A549 (cell line): ENCODE data around the gene LIPA. TPM values are rescaled to one million over a fixed set of nuclear protein-coding genes. Genes with fewer than 3 reads are reported as not detected.

Source experiments
- ATAC-seq, 2 experiments: fragments of 200-7000 bp in 1 of 2; fragments of >200 bp in 1 of 2; cut with Nextera tagmentation in 1 of 2; cut with Tn5 transposase in 1 of 2; 3 replicates each; pipeline versions ENCODE4 v1.8.0 to v1.9.1; 2018 to 2020; ENCODE audit warnings: mild to moderate bottlenecking in 1 of 2, moderate library complexity in 1 of 2
- CTCF ChIA-PET: fragments of 300-600 bp; sonication (Branson Sonifier 250); formaldehyde crosslinking; extraction: SDS; loops from one replicate; lab custom pipeline; 2021; ENCODE audit warnings: antibody characterized with exemption, inconsistent platforms; lab: Yijun Ruan, JAX
- POLR2A ChIA-PET: fragments of 350-600 bp; formaldehyde crosslinking; extraction: SDS; loops from one replicate; lab custom pipeline; 2021; ENCODE audit warnings: antibody characterized with exemption, inconsistent platforms; lab: Yijun Ruan, JAX
- DNase-seq, 2 experiments: peaks; one replicate each; pipeline versions ENCODE4 v3.0.0 to v3.0.0-alpha.2; 2011 to 2016; ENCODE audit warnings: low read depth in 1 of 2, low spot score in 1 of 2
- FAIRE-seq: peaks from 2 replicates; lab custom pipeline; 2011; peaks lifted over from hg19 to GRCh38; lab: Jason Lieb, UNC
- H3K27ac ChIP-seq, 2 experiments: fragments of >200 bp; sonication (Bioruptor Twin); formaldehyde crosslinking; 3 replicates each; pipeline ENCODE4 v1.5.1; 2016 to 2017
- H3K4me1 ChIP-seq: fragments of >200 bp; sonication (Bioruptor Twin); formaldehyde crosslinking; 3 replicates; pipeline ENCODE4 v1.6.1; 2016
- H3K4me2 ChIP-seq: fragments of >200 bp; sonication (Bioruptor Twin); formaldehyde crosslinking; 3 replicates; pipeline ENCODE4 v1.6.1; 2016
- H3K4me3 ChIP-seq: fragments of >200 bp; sonication (Bioruptor Twin); formaldehyde crosslinking; 3 replicates; pipeline ENCODE4 v1.5.1; 2016
- H3K9me3 ChIP-seq: fragments of >200 bp; sonication (Bioruptor Twin); formaldehyde crosslinking; 3 replicates; pipeline ENCODE4 v1.6.1; 2016
- CBX2 ChIP-seq: fragments of 200-600 bp; sonication (generic); IDR thresholded peaks from 2 replicates; pipeline ENCODE4 v1.6.1; 2016; ENCODE audit warnings: low read depth, mild to moderate bottlenecking, borderline replicate concordance
- CBX8 ChIP-seq: fragments of 200-600 bp; sonication (generic); IDR thresholded peaks from 2 replicates; pipeline ENCODE4 v1.6.1; 2016
- EP300 ChIP-seq, 2 experiments: fragments of >200 bp; sonication (Bioruptor Twin); formaldehyde crosslinking; IDR thresholded peaks; 2 replicates in 1 of 2; 3 replicates in 1 of 2; pipeline ENCODE4 v1.6.1; 2016 to 2017
- FOSB ChIP-seq: fragments of 250-450 bp; sonication (Bioruptor Pico); IDR thresholded peaks from 2 replicates; pipeline ENCODE4 v1.5.0; 2020; ENCODE audit warnings: mild to moderate bottlenecking, moderate library complexity
- FOSL2 ChIP-seq, 2 experiments: fragments of 450-650 bp in 1 of 2; fragments of >200 bp in 1 of 2; sonication (Bioruptor Twin) in 1 of 2; formaldehyde crosslinking; IDR thresholded peaks; 2 replicates each; pipeline versions ENCODE4 v1.5.0 to v1.6.1; 2016 to 2020; ENCODE audit warnings: mild to moderate bottlenecking in 1 of 2, moderate library complexity in 1 of 2
- HOXA7 ChIP-seq: fragments of 250-450 bp; sonication (Bioruptor Pico); IDR thresholded peaks from 2 replicates; pipeline ENCODE4 v1.5.0; 2020; ENCODE audit warnings: mild to moderate bottlenecking, moderate library complexity
- JUN ChIP-seq, 2 experiments: fragments of >200 bp; sonication (Bioruptor Twin); formaldehyde crosslinking; IDR thresholded peaks; 2 replicates in 1 of 2; 3 replicates in 1 of 2; pipeline ENCODE4 v1.6.1; 2016 to 2017
- JUNB ChIP-seq: fragments of >200 bp; sonication (Bioruptor Twin); formaldehyde crosslinking; IDR thresholded peaks from 2 replicates; pipeline ENCODE4 v1.6.1; 2016
- KDM1A ChIP-seq: fragments of 200-600 bp; sonication (generic); IDR thresholded peaks from 2 replicates; pipeline ENCODE4 v1.6.1; 2016; ENCODE audit warnings: low read depth, mild to moderate bottlenecking
- MAFK ChIP-seq: fragments of 450-650 bp; IDR thresholded peaks from 2 replicates; pipeline ENCODE4 v1.6.1; 2014; ENCODE audit not compliant: partially characterized antibody
- MYC ChIP-seq: IDR thresholded peaks from 2 replicates; pipeline ENCODE4 v1.6.1; 2012; ENCODE audit warnings: mild to moderate bottlenecking, inconsistent platforms, low read length, improper control_type of control experiment, borderline replicate concordance
- NPAS2 ChIP-seq: fragments of 250-450 bp; sonication (Bioruptor Pico); IDR thresholded peaks from 2 replicates; pipeline ENCODE4 v1.8.0; 2022; ENCODE audit warnings: mild to moderate bottlenecking, moderate library complexity, borderline replicate concordance
- NR3C1 ChIP-seq: fragments of >200 bp; sonication (Bioruptor Twin); formaldehyde crosslinking; IDR thresholded peaks from 3 replicates; pipeline ENCODE4 v1.6.1; 2017
- RAD21 ChIP-seq, 2 experiments: fragments of >200 bp in 1 of 2; sonication (Bioruptor Twin) in 1 of 2; formaldehyde crosslinking in 1 of 2; IDR thresholded peaks in 1 of 2; conservative IDR thresholded peaks in 1 of 2; 2 replicates in 1 of 2; 3 replicates in 1 of 2; pipeline ENCODE4 v1.6.1; 2012 to 2018; ENCODE audit warnings: inconsistent platforms in 1 of 2
- RARB ChIP-seq: fragments of 250-450 bp; sonication (Bioruptor Pico); IDR thresholded peaks from 2 replicates; pipeline ENCODE4 v1.8.0; 2021; ENCODE audit warnings: mild to moderate bottlenecking, moderate library complexity
- SMC3 ChIP-seq: fragments of >200 bp; sonication (Bioruptor Twin); formaldehyde crosslinking; IDR thresholded peaks from 3 replicates; pipeline ENCODE4 v1.6.1; 2018; ENCODE audit warnings: inconsistent platforms
- TFCP2L1 ChIP-seq: fragments of 250-450 bp; sonication (Bioruptor Pico); IDR thresholded peaks from 2 replicates; pipeline ENCODE4 v1.5.0; 2021; ENCODE audit warnings: mild to moderate bottlenecking
- ZSCAN20 ChIP-seq: fragments of 250-450 bp; sonication (Bioruptor Pico); IDR thresholded peaks from 2 replicates; pipeline ENCODE4 v1.8.0; 2022; ENCODE audit warnings: mild to moderate bottlenecking, moderate library complexity
- WGBS: methylation state at CpG from one replicate; pipeline ENCODE4 v1.1.6; 2017; ENCODE audit errors: missing lambda C conversion rate; 5-methylcytosine and 5-hydroxymethylcytosine counted together
- polyA plus RNA-seq, 4 experiments: library from polyadenylated mRNA; depleted of rRNA in 3 of 4; stranded (reverse); fragments of >200 nt; fragmentation: RNase III in 1 of 4; extraction: RNeasy Plus Mini Kit Qiagen cat#74134 plus additional on column Dnase treatment in 1 of 4; gene quantifications; 2 replicates in 3 of 4; 3 replicates in 1 of 4; pipeline ENCODE4 v1.2.3, GENCODE V29; 2011 to 2017
- TF ChIP-seq, protein P1 (sequence below): fragments of 450-650 bp; IDR thresholded peaks from 2 replicates; pipeline ENCODE4 v1.6.1; 2014; ENCODE audit warnings: antibody characterized with exemption
- TF ChIP-seq, protein P2 (sequence below): fragments of >200 bp; sonication (Bioruptor Twin); formaldehyde crosslinking; IDR thresholded peaks from 2 replicates; pipeline ENCODE4 v1.6.1; 2016
- TF ChIP-seq, protein P3 (sequence below): fragments of 150-350 bp; IDR thresholded peaks from 2 replicates; pipeline ENCODE4 v1.6.1; 2014; ENCODE audit warnings: low read depth, mild to moderate bottlenecking, low read length
- TF ChIP-seq, protein P4 (sequence below): fragments of 250-450 bp; sonication (Bioruptor Pico); IDR thresholded peaks from 2 replicates; pipeline ENCODE4 v1.5.0; 2021; ENCODE audit warnings: mild to moderate bottlenecking, moderate library complexity, borderline replicate concordance
- TF ChIP-seq, protein P5 (sequence below): fragments of >200 bp; sonication (Bioruptor Twin); formaldehyde crosslinking; IDR thresholded peaks from 3 replicates; pipeline ENCODE4 v1.6.1; 2016

Gene LIPA
- polyA plus RNA-seq, 2 of the 4 experiments (the other 2 are of a cell fraction) = 51.2 to 80.2 TPM

DNA sequence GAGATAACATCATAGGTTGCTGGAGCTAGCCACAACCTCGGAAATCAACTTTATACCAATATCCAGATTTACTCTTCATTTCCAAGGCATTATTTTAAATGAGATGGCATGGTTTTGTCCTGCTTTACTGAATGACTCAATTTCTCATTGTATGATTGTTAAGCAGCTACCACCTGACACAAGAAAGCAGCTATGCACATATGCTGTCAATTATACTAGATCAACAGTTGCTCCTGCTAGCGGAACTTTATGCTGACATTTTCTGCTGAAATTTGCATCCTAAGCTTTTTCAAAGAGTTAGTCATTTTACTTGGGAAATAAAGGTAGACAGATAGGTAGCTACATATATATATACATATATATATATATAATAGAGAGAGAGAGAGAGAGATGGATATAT is 35.5 kb downstream of the LIPA start:
- POLR2A ChIA-PET = no interaction called here
- no peak overlapping the region for H3K4me3 ChIP-seq
- H3K27ac ChIP-seq = no peak overlapping the region
- peaks cover 6% of the 10 kb centered on the region; the same call in 2 of the 3 replicates for H3K4me1 ChIP-seq
- 82% methylated on average over 2 of the region's 2 CpGs for WGBS
- no peak for DNase-seq
- CTCF ChIA-PET = interaction anchor here (0.7 to 4.2 kb wide), 10 partner anchors 11 to 380 kb away, joined by 3 to 90 read pairs (median 6); partner anchors contain the start of genes CH25H and FAS
- H3K4me2 ChIP-seq = no peak overlapping the region
- TF ChIP-seq EP300 (IDR thresholded peaks at IDR 0.05) (no peak), HOXA7 (CRISPR knock-in tag) (no peak), KDM1A (no peak), SMC3 (no peak), NR3C1 (no peak), CBX8 (no peak), RARB (CRISPR knock-in tag) (no peak), CBX2 (no peak), FOSB (CRISPR knock-in tag) (no peak), TFCP2L1 (CRISPR knock-in tag) (no peak), MYC (no peak), FOSL2 (IDR thresholded peaks at IDR 0.05) (no peak), FOSL2 (CRISPR knock-in tag; IDR thresholded peaks at IDR 0.05) (no peak)
- TF ChIP-seq, protein P1, sequence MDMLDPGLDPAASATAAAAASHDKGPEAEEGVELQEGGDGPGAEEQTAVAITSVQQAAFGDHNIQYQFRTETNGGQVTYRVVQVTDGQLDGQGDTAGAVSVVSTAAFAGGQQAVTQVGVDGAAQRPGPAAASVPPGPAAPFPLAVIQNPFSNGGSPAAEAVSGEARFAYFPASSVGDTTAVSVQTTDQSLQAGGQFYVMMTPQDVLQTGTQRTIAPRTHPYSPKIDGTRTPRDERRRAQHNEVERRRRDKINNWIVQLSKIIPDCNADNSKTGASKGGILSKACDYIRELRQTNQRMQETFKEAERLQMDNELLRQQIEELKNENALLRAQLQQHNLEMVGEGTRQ = no peak
- TF ChIP-seq, protein P2, sequence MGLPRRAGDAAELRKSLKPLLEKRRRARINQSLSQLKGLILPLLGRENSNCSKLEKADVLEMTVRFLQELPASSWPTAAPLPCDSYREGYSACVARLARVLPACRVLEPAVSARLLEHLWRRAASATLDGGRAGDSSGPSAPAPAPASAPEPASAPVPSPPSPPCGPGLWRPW = no peak
- FAIRE-seq = no peak
- H3K9me3 ChIP-seq = no peaks in the 10 kb centered on the region
- no peak for ATAC-seq

DNA sequence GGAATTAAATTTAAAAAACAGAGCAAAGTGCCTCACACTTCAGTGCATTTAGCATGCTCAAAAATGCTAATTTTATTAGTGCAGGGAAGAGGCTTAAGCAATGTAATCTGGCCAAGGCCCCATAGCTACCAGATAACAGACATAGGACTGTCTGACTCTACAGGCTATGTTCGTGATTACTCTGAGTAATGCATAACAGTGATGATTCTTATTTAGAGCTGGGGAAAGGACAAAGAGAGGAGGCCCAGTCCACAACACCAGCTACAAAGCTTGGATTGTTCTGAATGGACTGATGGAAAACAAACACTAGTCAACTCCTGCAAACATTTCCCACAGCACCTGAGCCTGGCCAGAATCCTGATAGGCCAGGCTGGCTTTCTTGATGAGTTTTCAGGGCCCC is 36.1 kb downstream of the LIPA start:
- ChIA-PET CTCF (interaction anchor here (0.7 to 4.2 kb wide), 12 partner anchors 10 to 380 kb away, joined by 3 to 90 read pairs (median 6); partner anchors contain the start of genes CH25H and FAS), POLR2A (no interaction called here)
- Histone ChIP-seq H3K27ac (no peak overlapping the region), H3K4me2 (no peak overlapping the region), H3K9me3 (no peaks in the 10 kb centered on the region), H3K4me3 (no peak overlapping the region), H3K4me1 (peaks cover 6% of the 10 kb centered on the region; the same call in 2 of the 3 replicates)
- FAIRE-seq = no peak
- no peak for DNase-seq
- whole genome bisulfite sequencing = 74% methylated on average over 1 of the region's 1 CpG
- TF ChIP-seq, protein P3, sequence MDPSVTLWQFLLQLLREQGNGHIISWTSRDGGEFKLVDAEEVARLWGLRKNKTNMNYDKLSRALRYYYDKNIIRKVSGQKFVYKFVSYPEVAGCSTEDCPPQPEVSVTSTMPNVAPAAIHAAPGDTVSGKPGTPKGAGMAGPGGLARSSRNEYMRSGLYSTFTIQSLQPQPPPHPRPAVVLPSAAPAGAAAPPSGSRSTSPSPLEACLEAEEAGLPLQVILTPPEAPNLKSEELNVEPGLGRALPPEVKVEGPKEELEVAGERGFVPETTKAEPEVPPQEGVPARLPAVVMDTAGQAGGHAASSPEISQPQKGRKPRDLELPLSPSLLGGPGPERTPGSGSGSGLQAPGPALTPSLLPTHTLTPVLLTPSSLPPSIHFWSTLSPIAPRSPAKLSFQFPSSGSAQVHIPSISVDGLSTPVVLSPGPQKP = no peak
- TF ChIP-seq, protein P2 = no peak
- no peak for TF ChIP-seq JUNB
- TF ChIP-seq RAD21 (conservative IDR thresholded peaks at IDR 0.05 in 1 of 2, IDR thresholded peaks at IDR 0.05 in 1 of 2) = no peak
- no peak for TF ChIP-seq EP300 (IDR thresholded peaks at IDR 0.05)
- TF ChIP-seq, protein P4, sequence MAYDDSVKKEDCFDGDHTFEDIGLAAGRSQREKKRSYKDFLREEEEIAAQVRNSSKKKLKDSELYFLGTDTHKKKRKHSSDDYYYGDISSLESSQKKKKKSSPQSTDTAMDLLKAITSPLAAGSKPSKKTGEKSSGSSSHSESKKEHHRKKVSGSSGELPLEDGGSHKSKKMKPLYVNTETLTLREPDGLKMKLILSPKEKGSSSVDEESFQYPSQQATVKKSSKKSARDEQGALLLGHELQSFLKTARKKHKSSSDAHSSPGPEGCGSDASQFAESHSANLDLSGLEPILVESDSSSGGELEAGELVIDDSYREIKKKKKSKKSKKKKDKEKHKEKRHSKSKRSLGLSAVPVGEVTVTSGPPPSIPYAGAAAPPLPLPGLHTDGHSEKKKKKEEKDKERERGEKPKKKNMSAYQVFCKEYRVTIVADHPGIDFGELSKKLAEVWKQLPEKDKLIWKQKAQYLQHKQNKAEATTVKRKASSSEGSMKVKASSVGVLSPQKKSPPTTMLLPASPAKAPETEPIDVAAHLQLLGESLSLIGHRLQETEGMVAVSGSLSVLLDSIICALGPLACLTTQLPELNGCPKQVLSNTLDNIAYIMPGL (CRISPR knock-in tag) = no peak
- no peak for TF ChIP-seq ZSCAN20 (CRISPR knock-in tag)
- no peak for TF ChIP-seq NPAS2 (CRISPR knock-in tag)
- no peak for TF ChIP-seq MAFK
- TF ChIP-seq, protein P5, sequence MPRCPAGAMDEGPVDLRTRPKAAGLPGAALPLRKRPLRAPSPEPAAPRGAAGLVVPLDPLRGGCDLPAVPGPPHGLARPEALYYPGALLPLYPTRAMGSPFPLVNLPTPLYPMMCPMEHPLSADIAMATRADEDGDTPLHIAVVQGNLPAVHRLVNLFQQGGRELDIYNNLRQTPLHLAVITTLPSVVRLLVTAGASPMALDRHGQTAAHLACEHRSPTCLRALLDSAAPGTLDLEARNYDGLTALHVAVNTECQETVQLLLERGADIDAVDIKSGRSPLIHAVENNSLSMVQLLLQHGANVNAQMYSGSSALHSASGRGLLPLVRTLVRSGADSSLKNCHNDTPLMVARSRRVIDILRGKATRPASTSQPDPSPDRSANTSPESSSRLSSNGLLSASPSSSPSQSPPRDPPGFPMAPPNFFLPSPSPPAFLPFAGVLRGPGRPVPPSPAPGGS = no peak
- no peak for TF ChIP-seq JUN (IDR thresholded peaks at IDR 0.05)
- no peak for ATAC-seq
